Activated CD8-positive, alpha-beta T cell treated with anti-CD3 and anti-CD28 coated beads, Interleukin-2, amount 10 ng/mL, durations not matched to agents 7 days and 5 days (primary cell): ENCODE data around the gene NPEPL1. TPM values are rescaled to one million over a fixed set of nuclear protein-coding genes. Genes with fewer than 3 reads are reported as not detected.

Experiments
- ATAC-seq: fragments of 150-1000 bp; cut with Tn5 transposase; one replicate; pipeline ENCODE4 v1.10.0; 2021; ENCODE audit warnings: moderate library complexity
- CTCF ChIA-PET: fragments of 350-600 bp; sonication (Branson Sonifier 250); formaldehyde crosslinking; loops from one replicate; lab custom pipeline; 2021; ENCODE audit warnings: antibody characterized with exemption; lab: Charles Lee
- POLR2A ChIA-PET: fragments of 350-600 bp; sonication (Branson Sonifier 250); formaldehyde crosslinking; loops from one replicate; lab custom pipeline; 2021; ENCODE audit warnings: antibody characterized with exemption; lab: Charles Lee
- DNase-seq: peaks from one replicate; pipeline ENCODE4 v3.0.0-alpha.2; 2020
- H3K27ac Mint-ChIP-seq: one replicate; pipeline ENCODE4 v1.8.0; 2021; ENCODE audit warnings: mild to moderate bottlenecking, mixed read lengths
- H3K27me3 Mint-ChIP-seq: one replicate; pipeline ENCODE4 v1.8.0; 2021; ENCODE audit warnings: low read depth, mixed read lengths
- H3K36me3 Mint-ChIP-seq: one replicate; pipeline ENCODE4 v1.8.0; 2021; ENCODE audit warnings: low read depth, mixed read lengths
- H3K4me1 Mint-ChIP-seq: one replicate; pipeline ENCODE4 v1.8.0; 2021; ENCODE audit warnings: low read depth, mixed read lengths
- H3K4me3 Mint-ChIP-seq: one replicate; pipeline ENCODE4 v1.8.0; 2021; ENCODE audit warnings: mild to moderate bottlenecking, mixed read lengths
- H3K9me3 Mint-ChIP-seq: one replicate; pipeline ENCODE4 v1.8.0; 2022; ENCODE audit warnings: mixed read lengths; ENCODE audit not compliant: insufficient read depth
- total RNA-seq, 2 experiments: library from RNA; stranded (reverse); gene quantifications; one replicate each; pipeline ENCODE4 v1.2.3, GENCODE V29; 2021

The NPEPL1 gene
- total RNA-seq, 2 experiments from 2014 or later, result 22.9 to 26.8 TPM

- Mint-ChIP-seq H3K4me3 (peak overlapping the region; percentile 76), H3K27me3 (no peaks in the 10 kb centered on the region), H3K27ac (peak overlapping the region; percentile 76), H3K36me3 (peaks cover 67% of the 10 kb centered on the region), H3K9me3 (no peaks in the 10 kb centered on the region), H3K4me1 (peaks cover 82% of the 10 kb centered on the region)
- POLR2A ChIA-PET, result interaction anchor here (1.1 to 7.4 kb wide), 2 partner anchors 9 to 11 kb away, joined by 3 to 100 read pairs; partner anchors contain the start of gene STX16
- no peak for ATAC-seq
- CTCF ChIA-PET, result interaction anchor here (0.6 to 4.3 kb wide), 10 partner anchors 8 to 222 kb away, joined by 3 to 60 read pairs (median 4); partner anchors contain the start of genes GNAS and STX16
- DNase-seq, result no peak
These were observed 33.8 kb upstream of the NPEPL1 start for GRCh38 chr20:58658760-58659159.

- Mint-ChIP-seq H3K27me3 (no peaks in the 10 kb centered on the region), H3K36me3 (peaks cover 71% of the 10 kb centered on the region), H3K27ac (peak overlapping the region; percentile 90), H3K4me3 (peak overlapping the region; percentile 76), H3K9me3 (no peaks in the 10 kb centered on the region), H3K4me1 (peaks cover 86% of the 10 kb centered on the region)
- ChIA-PET CTCF (interaction anchor here (0.9 to 4.3 kb wide), 9 partner anchors 9 to 210 kb away, joined by 3 to 60 read pairs (median 4); partner anchors contain the start of genes GNAS and STX16), POLR2A (interaction anchor here (0.6 to 7.4 kb wide), 2 partner anchors 10 to 465 kb away, joined by 3 to 100 read pairs; partner anchors contain the start of gene STX16)
- ATAC-seq, result peak; percentile 46
- DNase-seq, result peak; percentile 43
These were observed 32.8 kb upstream of the NPEPL1 start for GRCh38 chr20:58659841-58660240.

GRCh38 chr20:58660855-58661597 is 31.6 kb upstream of the NPEPL1 start:
- Mint-ChIP-seq H3K27me3 (no peaks in the 10 kb centered on the region), H3K27ac (peak overlapping the region; percentile 97), H3K9me3 (no peaks in the 10 kb centered on the region), H3K36me3 (peaks cover 63% of the 10 kb centered on the region), H3K4me3 (peak overlapping the region; percentile 67), H3K4me1 (peaks cover 82% of the 10 kb centered on the region)
- ChIA-PET CTCF (interaction anchor here (1.1 to 4.3 kb wide), 3 partner anchors 10 to 179 kb away, joined by 3 to 60 read pairs (median 14); partner anchors contain the start of gene STX16), POLR2A (interaction anchor here (0.6 to 7.4 kb wide), 2 partner anchors 11 to 337 kb away, joined by 3 to 100 read pairs; partner anchors contain the start of gene STX16)
- DNase-seq (peak; percentile 57), ATAC-seq (peak; percentile 66)

- H3K9me3 Mint-ChIP-seq, result no peaks in the 10 kb centered on the region
- H3K36me3 Mint-ChIP-seq, result peaks cover 63% of the 10 kb centered on the region
- ChIA-PET POLR2A (interaction anchor here (0.6 to 7.4 kb wide), 2 partner anchors 12 to 336 kb away, joined by 3 to 100 read pairs; partner anchors contain the start of gene STX16), CTCF (interaction anchor here (1.1 to 4.3 kb wide), 2 partner anchors 11 to 14 kb away, joined by 3 to 60 read pairs; partner anchors contain the start of gene STX16)
- H3K27ac Mint-ChIP-seq, result peak overlapping the region; percentile 97
- peak overlapping the region; percentile 67 for H3K4me3 Mint-ChIP-seq
- DNase-seq (no peak), ATAC-seq (peak; percentile 27)
- H3K4me1 Mint-ChIP-seq, result peaks cover 78% of the 10 kb centered on the region
- H3K27me3 Mint-ChIP-seq, result no peaks in the 10 kb centered on the region
These were observed 30.8 kb upstream of the NPEPL1 start for GRCh38 chr20:58661598-58662473.

GRCh38 chr20:58664331-58664730 is 28.3 kb upstream of the NPEPL1 start:
- Mint-ChIP-seq H3K9me3 (no peaks in the 10 kb centered on the region), H3K27ac (no peak overlapping the region), H3K4me3 (no peak overlapping the region), H3K27me3 (no peaks in the 10 kb centered on the region), H3K4me1 (peaks cover 67% of the 10 kb centered on the region), H3K36me3 (peaks cover 60% of the 10 kb centered on the region)
- DNase-seq (no peak), ATAC-seq (no peak)
- CTCF ChIA-PET, result interaction anchor here (1.5 kb wide), 1 partner anchor 13 kb away, joined by 8 read pairs; the partner anchor contains the start of gene STX16
- POLR2A ChIA-PET, result interaction anchor here (0.6 to 7.4 kb wide), 3 partner anchors 14 to 439 kb away, joined by 4 to 100 read pairs (median 4); partner anchors contain the start of gene STX16

- Mint-ChIP-seq H3K27me3 (no peaks in the 10 kb centered on the region), H3K4me1 (peaks cover 69% of the 10 kb centered on the region), H3K4me3 (no peak overlapping the region), H3K36me3 (peaks cover 63% of the 10 kb centered on the region), H3K27ac (peak overlapping the region; percentile 22), H3K9me3 (no peaks in the 10 kb centered on the region)
- POLR2A ChIA-PET, result interaction anchor here (0.6 to 7.4 kb wide), 2 partner anchors 15 to 440 kb away, joined by 4 to 100 read pairs; partner anchors contain the start of gene STX16
- DNase-seq, result no peak
- CTCF ChIA-PET, result interaction anchor here (1.5 kb wide), 1 partner anchor 14 kb away, joined by 8 read pairs; the partner anchor contains the start of gene STX16
- ATAC-seq, result no peak
These were observed 27.7 kb upstream of the NPEPL1 start for GRCh38 chr20:58664883-58665282.

GRCh38 chr20:58665606-58666005 is 27.0 kb upstream of the NPEPL1 start:
- ATAC-seq (no peak), DNase-seq (no peak)
- Mint-ChIP-seq H3K27ac (peak overlapping the region; percentile 22), H3K9me3 (no peaks in the 10 kb centered on the region), H3K27me3 (no peaks in the 10 kb centered on the region), H3K4me3 (no peak overlapping the region), H3K4me1 (peaks cover 63% of the 10 kb centered on the region), H3K36me3 (peaks cover 64% of the 10 kb centered on the region)
- ChIA-PET POLR2A (no interaction called here), CTCF (no interaction called here)

- POLR2A ChIA-PET, result interaction anchor here (1.5 kb wide), 1 partner anchor 15 kb away, joined by 11 read pairs; the partner anchor contains the start of gene STX16
- Mint-ChIP-seq H3K27me3 (no peaks in the 10 kb centered on the region), H3K27ac (peak overlapping the region; percentile 1), H3K9me3 (no peaks in the 10 kb centered on the region), H3K36me3 (peaks cover 58% of the 10 kb centered on the region), H3K4me1 (peaks cover 52% of the 10 kb centered on the region), H3K4me3 (no peak overlapping the region)
- ATAC-seq, result no peak
- CTCF ChIA-PET, result interaction anchor here (1.0 to 2.1 kb wide), 3 partner anchors 10 to 23 kb away, joined by 4 to 8 read pairs (median 4); partner anchors contain the start of gene STX16
- no peak for DNase-seq
These were observed 25.9 kb upstream of the NPEPL1 start for GRCh38 chr20:58666702-58667101.

GRCh38 chr20:58667975-58668374 is 24.6 kb upstream of the NPEPL1 start:
- H3K4me1 Mint-ChIP-seq, result peaks cover 43% of the 10 kb centered on the region
- POLR2A ChIA-PET, result interaction anchor here (1.5 kb wide), 1 partner anchor 16 kb away, joined by 11 read pairs; the partner anchor contains the start of gene STX16
- no peak for ATAC-seq
- CTCF ChIA-PET, result interaction anchor here (0.9 to 2.1 kb wide), 5 partner anchors 12 to 21 kb away, joined by 3 to 8 read pairs (median 4); partner anchors contain the start of gene STX16
- no peaks in the 10 kb centered on the region for H3K27me3 Mint-ChIP-seq
- peaks cover 59% of the 10 kb centered on the region for H3K36me3 Mint-ChIP-seq
- DNase-seq, result no peak
- peak overlapping the region; percentile 40 for H3K27ac Mint-ChIP-seq
- no peak overlapping the region for H3K4me3 Mint-ChIP-seq
- H3K9me3 Mint-ChIP-seq, result no peaks in the 10 kb centered on the region

GRCh38 chr20:58668901-58669286 is 23.7 kb upstream of the NPEPL1 start:
- ATAC-seq, result no peak
- Mint-ChIP-seq H3K9me3 (no peaks in the 10 kb centered on the region), H3K36me3 (peaks cover 60% of the 10 kb centered on the region), H3K4me3 (no peak overlapping the region), H3K27ac (no peak overlapping the region), H3K27me3 (no peaks in the 10 kb centered on the region), H3K4me1 (peaks cover 36% of the 10 kb centered on the region)
- ChIA-PET POLR2A (interaction anchor here (1.0 to 2.0 kb wide), 2 partner anchors 10 to 18 kb away, joined by 3 to 7 read pairs; partner anchors contain the start of gene STX16), CTCF (interaction anchor here (1.1 kb wide), 1 partner anchor 10 kb away, joined by 3 read pairs; no protein-coding TSS in a partner anchor)
- DNase-seq, result no peak
